22Rv1 (cell line): ENCODE measurements around the gene TECR.

Experiments used
- H3K27ac ChIP-seq: fragments of 450-650 bp; 2 replicates; pipeline ENCODE4 v1.5.1; 2017
- ZFX ChIP-seq: fragments of 450-650 bp; IDR thresholded peaks from 2 replicates; pipeline ENCODE4 v1.6.1; 2017; ENCODE audit warnings: antibody characterized with exemption, borderline replicate concordance
- TF ChIP-seq, protein P1 (sequence below): fragments of 450-650 bp; IDR thresholded peaks from 2 replicates; pipeline ENCODE4 v1.5.1; 2017; ENCODE audit warnings: mild to moderate bottlenecking

The TECR gene, protein sequence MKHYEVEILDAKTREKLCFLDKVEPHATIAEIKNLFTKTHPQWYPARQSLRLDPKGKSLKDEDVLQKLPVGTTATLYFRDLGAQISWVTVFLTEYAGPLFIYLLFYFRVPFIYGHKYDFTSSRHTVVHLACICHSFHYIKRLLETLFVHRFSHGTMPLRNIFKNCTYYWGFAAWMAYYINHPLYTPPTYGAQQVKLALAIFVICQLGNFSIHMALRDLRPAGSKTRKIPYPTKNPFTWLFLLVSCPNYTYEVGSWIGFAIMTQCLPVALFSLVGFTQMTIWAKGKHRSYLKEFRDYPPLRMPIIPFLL

DNA sequence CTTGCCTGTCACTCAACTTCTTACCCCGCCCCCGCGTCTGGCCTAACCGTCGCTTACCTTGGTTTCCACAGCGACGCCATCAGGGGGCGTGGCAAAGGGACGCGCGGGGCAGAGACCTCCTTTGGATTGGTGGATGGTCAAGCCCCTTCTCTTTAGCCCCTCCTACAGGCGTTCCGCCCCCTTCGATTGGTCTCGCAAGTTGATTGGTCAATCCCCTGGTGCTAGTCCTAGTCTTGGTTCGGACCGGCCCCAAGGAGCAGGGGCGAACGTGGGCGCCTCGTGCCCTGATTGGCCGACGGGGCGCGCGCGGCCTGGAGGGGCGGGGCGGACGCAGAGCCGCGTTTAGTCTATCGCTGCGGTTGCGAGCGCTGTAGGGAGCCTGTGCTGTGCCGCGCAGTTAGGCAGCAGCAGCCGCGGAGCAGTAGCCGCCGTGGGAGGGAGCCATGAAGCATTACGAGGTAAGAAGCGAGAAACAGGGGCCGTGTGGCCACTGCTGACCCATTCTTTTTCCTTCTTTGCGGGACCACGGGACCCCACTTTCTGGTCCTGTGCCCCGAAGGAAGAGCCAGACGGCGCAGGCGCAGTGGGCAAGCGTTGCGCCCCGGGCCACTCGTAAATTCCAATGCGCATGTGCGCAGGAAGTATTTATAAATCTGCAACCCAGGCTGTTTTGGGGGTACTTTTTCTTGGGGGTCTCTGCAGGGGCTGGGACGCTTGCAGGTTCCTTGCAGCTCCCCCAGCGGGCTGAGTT is at the start of gene TECR:
Gene TECR, plus strand, starts transcription at position 341 of the 751 bp plus-strand sequence. Its CDS starts 103 bp downstream, at position 444.
- TF ChIP-seq ZFX, result no peak
- TF ChIP-seq, protein P1, sequence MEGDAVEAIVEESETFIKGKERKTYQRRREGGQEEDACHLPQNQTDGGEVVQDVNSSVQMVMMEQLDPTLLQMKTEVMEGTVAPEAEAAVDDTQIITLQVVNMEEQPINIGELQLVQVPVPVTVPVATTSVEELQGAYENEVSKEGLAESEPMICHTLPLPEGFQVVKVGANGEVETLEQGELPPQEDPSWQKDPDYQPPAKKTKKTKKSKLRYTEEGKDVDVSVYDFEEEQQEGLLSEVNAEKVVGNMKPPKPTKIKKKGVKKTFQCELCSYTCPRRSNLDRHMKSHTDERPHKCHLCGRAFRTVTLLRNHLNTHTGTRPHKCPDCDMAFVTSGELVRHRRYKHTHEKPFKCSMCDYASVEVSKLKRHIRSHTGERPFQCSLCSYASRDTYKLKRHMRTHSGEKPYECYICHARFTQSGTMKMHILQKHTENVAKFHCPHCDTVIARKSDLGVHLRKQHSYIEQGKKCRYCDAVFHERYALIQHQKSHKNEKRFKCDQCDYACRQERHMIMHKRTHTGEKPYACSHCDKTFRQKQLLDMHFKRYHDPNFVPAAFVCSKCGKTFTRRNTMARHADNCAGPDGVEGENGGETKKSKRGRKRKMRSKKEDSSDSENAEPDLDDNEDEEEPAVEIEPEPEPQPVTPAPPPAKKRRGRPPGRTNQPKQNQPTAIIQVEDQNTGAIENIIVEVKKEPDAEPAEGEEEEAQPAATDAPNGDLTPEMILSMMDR, result no peak
- peak within 1 kb of the TSS; percentile 80 for H3K27ac ChIP-seq

DNA sequence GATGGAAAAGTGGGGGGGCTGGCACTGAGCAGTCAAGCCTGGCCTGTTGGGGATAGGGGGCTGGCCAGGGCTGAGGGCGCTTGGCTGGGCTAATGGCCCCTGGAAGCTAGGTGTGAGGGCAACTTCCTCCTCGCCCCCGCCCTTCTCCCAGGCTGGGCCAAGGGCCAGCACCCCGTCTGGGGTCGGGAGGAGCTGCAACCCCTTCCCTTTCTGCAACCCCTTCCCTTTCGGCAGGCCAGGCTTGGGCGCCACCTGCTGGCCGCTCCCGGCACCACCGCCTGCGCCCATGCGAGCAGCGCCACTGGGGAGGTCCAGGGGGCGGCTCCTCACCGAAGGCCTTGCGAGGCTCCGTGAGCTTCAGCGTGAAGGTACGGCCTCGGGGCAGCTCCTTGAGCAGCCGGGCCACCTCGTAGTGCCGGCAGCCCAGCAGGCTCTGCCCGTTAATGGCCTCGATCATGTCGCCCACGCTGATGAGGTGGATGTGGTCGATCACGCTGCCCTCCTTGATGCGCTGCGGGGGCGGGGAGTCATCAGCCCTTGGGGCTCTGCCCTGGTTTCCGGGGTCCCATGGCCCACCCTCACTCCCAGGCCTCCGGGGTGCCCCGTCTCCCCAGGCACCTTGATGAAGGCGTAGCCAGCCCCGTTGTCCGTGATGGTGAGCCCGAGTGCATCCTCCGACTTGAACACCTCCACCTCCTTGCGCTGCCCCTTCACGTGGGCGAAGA is 49.3 kb upstream of the TECR start:
- TF ChIP-seq ZFX, result no peak
- TF ChIP-seq, protein P1, result peak; percentile 97
- no peak overlapping the region for H3K27ac ChIP-seq

DNA sequence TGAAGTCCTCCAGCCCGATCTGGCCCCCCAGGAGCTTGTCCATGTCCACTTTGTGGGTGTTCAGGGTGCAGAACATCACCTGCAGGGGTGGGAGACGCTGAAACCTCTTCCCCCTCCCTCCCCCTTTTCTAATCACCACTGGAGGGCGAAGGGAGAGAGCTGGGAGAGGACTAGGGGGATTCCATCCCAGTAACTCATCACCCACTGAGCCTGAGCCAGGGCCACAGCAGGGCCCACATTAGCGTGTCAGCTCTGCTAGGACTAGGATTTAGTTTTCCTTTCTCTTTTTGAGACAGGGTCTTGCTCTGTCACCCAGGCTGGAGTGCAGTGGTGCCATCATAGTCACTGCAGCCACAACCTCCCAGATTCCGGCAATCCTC is 48.7 kb upstream of the TECR start:
- H3K27ac ChIP-seq, result no peak overlapping the region
- TF ChIP-seq, protein P1, result no peak
- TF ChIP-seq ZFX, result no peak

DNA sequence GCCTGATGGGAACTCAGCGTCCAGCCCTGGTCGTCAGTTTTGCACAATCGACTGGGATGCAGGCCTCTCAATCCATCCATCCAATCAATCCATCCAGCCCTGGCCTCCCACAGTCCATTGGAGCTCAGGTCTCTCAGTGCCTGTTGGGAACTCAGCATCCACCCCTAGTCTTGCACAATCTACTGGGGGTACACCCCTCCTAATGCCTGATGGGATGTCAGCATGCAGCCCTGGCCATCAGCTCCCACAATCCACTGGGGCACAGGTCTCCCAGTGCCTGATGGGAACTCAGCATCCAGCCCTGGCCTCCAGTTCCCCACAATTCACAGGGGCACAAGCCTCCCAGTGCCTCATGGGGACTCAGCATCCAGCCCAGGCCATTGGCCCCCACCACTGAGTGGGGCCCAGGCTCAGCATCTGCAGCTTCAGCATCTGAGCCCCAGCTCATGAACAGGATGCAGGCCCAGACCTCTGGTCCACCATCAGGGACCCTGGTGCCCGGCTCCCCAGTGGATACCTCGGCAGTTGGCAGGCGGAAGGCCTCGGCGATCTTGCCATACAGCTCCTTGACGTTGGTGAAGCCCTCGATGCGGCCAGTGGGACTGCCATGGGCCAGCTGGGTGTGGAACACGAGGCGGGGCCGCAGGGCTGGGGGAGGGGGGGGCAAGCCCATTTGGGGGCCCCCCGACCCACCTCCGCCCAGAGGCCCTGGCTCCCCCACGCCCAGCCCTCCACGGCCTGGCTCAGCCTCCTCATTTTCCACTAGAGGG is 47.0 kb upstream of the TECR start:
- no peak overlapping the region for H3K27ac ChIP-seq
- TF ChIP-seq, protein P1, result no peak
- no peak for TF ChIP-seq ZFX

DNA sequence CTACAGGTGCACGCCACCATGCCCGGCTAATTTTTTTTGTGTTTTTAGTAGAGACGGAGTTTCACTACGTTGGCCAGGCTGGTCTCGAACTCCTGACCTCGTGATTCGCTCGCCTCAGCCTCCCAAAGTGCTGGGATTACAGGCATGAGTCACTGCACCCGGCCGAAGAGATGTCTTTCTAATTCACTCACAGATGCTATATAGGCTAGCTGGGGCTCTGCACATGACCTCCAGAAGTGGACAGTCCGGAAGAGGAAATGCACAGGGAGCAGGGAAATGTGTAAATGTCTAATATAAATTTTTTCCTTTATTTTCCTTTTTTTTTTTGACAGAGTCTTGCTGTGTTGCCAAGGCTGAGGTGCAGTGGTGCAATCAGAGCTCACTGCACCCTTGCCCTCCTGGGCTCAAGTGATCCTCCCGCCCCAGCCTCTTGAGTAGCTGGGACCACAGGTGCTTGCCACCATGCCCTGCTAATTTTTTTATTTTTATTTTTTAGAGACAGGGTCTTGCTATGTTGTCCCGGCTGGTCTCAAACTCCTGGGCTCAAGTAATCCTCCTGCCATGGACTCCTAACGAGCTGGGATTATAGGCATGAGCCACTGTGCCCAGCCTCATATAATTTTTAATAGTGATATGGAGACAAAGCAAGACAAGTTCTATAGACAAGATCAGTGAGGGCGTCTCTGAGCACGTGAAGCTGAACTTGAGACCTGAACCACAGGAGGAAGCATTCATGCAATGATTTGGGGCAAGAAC is 41.8 kb upstream of the TECR start:
- TF ChIP-seq, protein P1, result no peak
- TF ChIP-seq ZFX, result no peak
- H3K27ac ChIP-seq, result no peak overlapping the region

DNA sequence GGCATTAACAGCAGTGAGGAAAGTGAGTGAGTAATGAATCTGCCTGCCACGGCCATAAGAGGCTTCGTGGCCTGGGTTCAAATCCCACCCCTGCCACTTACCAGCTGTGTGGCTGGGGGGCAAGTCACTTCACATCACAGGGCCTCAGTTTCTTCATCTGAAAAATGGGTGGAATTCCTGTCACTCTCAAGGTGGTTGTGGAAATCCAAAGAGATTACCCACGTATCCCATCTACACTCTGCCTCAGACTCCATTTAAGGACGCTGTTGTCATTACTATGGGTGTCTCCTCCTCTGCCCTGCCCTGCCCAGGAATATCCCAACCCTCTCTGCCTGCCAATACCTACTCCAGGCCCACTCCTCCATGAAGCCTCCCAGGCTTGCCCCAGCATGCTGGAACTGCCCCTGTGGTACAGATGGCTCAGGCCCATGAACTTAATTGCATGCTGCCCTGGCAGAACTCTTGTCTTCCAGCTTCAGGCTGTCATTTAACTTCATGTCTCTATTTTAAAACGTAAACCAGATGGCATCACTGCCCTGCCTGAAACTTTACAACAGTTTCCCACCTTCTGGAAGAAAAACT is 36.5 kb upstream of the TECR start:
- TF ChIP-seq, protein P1, result no peak
- no peak for TF ChIP-seq ZFX
- H3K27ac ChIP-seq, result no peak overlapping the region
